GM18517 (cell line): ENCODE results near the gene MSMP.

ENCODE experiments used
- ATAC-seq: cut with Tn5 transposase; IDR thresholded peaks from one replicate; pipeline ENCODE4 v1.9.1; 2021; ENCODE audit warnings: mild to moderate bottlenecking, moderate library complexity; ENCODE audit not compliant: unreplicated experiment

MSMP gene

DNA sequence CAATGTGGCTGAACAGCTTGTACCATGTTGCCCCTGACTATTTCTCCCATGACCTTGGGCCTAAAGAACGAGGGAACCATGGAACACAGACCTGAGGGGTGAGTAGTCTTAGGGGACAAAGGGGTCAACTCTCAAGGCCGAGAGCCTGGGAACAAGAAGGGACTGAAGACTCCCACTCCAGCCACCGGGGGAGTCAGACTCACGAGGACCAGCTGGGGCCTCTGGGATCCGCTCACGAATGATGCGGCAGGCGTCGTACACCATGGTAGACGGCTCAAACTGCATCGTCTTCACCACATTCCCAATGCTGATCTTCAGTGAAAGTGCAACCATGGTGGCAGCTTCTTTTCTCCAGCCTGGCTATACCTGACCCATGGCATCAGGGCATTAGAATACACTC, 28.7 kb downstream of the MSMP start:
- no peak for ATAC-seq

DNA sequence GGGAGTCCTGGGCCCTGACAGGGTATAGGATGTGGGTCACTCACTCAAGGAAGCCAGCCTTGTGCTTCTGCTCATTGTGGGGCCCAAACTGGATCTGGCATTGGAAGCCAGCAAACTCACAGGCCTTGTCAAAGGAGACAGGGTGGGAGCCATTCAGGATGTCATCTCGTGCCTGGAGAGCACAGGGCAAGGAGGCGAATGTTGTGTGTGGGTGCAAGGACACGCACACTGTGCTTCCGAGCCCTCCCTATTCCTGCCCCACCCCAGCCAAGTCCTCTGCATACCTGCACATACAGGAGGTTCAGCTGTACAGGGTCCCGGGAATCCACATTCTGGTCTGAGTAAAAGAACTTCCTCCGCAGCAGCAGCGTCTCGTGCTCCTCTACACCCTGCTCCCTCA, 30.2 kb downstream of the MSMP start:
- no peak for ATAC-seq

DNA sequence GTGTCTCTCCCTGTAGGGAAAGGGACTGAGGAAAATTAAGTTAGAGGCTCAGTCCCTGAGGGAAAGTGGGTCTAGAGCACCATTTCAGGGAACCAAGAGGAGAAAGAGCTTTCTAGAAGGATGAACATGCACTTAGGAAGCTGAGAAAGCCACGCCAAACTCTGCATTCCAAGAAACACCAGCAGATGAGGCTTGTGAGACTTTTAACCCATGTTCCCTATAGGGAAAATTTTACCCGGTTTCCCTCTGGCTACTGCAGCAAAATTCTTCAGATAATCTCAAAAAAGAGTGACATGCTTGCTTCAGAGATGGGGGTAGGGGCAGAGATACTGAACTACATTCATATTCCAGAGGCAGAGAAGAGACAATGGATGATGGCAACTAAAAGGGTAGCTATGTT, 30.6 kb downstream of the MSMP start:
- no peak for ATAC-seq

DNA sequence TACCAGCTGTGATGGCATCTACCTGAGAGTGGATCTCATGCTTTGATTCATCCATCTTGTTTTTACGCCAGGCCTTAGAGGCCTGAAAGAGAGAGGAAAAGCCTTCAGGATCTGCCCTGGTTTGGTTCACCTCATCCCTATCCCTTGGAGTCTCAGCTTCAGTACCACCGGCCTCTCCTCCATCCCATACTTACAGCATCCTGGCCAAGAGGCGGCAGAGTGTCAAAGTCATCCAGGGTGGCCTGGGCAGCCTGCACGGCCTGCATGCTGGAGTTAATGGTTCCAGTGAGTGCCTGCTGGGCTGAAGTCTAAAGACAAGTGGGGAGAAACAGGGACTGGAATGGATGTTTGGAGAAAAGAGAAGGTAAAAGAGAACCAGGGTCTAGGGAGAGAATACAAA, 34.5 kb downstream of the MSMP start:
- ATAC-seq, result no peak

DNA sequence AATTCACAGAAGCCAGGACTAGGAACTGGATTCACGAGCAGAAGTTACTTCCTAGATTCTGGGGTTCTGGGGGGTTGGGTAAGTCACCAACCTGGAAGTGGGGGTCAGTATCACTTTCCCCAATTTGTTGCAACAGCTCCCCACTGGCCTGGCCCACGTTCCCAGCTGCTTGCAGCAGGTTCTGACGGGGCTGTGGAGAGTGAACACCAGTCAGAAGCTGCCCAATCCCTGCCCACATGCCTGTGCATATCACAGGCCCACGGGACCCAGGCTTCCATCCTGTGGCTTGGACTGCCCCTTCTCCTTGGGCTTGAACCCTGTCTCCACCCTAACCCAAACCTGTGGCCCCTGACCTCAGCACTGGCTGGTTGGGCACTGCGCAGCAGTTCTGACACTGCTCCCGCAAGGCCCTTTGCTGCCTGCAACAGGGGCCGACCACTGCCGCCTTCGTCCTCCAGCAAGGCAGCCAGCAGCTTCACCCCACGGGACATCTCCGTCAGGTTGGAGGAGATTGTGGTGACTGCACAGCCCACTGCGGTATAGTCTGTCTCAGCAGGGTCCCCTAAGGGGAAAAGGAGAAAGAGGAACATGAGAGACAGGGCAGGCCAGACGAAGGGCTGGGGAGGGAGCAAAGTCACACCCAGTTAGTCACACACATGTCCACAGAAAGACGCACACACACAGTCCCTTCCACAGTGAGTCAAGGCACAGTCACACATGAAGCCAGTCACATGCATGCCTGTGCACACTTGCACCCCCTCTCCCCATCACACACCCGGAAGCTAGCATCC, 35.2 kb downstream of the MSMP start:
- no peak for ATAC-seq

DNA sequence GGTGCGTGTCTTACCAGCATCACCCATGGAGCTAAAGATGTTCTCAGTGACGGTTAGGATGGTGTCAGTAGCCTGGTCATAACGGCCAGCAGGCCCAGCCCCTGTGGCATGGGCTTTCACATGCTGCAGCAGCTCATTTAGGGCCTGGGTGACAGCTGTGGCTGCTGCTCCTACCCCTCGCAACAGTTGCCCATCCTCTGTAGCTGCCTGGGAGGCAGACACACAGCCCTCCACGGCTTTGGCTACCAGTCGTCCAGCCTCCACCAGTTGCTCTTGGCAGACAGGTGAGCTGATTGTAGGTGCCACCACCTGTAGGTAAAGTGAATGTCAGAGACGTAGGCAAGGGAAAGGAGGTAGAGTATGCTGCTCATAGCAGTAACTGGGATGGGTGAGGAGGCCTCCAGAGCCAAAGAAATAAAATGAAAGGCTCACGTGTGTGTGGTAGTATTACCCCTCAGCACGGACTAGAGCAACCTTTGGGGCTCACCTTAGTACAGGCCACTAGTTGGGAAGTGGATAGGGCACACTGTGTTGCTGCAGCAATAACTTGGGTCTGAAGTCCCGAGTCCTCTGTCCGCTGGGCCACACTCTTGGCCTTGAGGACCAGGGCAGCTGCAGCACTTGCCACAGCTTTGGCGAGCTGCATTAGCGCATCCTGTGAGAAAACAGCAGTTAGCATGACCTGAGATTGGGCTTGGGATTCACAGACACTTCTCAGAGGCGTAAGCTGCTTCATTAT, 36.8 kb downstream of the MSMP start:
- ATAC-seq, result no peak

DNA sequence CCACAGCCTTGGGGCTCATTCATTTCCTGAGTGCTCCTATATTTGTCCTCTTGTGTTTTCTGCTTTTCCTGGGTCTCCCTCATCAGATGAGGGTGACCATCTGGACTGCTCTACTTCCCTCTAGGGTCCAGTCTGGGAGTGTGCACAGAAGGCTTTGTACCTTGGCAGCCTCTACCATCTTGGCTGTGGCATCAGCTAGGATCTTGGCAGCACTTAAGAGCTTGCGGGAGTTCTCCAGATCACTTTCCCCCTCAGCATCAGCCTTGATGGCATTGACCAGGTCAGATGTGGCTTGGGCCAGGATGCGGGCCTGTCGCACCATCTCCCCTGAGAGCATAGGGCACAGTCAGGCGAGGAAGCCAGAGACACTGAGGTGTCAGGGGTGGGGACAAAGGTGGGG, 37.8 kb downstream of the MSMP start:
- ATAC-seq, result no peak

DNA sequence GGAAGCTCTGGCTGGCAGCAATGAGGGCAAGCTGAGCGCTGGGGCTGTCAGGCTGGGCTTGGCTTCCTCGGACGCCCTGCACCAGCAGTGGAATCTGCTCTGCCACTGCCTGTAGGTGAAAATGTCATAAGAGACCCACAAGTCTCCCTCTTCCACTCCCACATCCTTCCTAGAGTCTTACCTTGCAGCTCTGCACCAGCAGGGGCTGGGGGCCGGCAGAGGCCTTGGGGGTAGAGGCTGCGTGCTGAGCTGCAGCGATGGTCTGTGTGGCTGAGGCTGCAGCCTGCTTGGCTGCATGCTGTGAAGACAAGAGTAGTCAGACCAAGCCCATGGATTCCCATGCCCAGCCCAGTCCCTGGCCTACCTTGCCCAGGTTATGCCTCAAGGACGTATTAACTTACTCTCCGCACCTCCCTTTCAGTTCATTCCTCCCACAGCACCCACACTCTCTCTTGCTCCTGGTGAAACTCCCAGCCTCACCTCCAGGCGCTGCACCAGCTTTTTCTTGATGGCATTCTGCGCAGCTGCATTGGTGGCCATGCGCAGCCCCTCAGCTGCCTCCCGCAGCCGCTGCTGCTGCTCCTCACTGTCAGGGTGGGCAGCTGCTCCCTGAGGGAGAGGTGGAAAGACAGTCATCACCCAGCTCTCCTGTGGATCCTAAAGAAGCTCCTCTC, 39.4 kb downstream of the MSMP start:
- no peak for ATAC-seq

DNA sequence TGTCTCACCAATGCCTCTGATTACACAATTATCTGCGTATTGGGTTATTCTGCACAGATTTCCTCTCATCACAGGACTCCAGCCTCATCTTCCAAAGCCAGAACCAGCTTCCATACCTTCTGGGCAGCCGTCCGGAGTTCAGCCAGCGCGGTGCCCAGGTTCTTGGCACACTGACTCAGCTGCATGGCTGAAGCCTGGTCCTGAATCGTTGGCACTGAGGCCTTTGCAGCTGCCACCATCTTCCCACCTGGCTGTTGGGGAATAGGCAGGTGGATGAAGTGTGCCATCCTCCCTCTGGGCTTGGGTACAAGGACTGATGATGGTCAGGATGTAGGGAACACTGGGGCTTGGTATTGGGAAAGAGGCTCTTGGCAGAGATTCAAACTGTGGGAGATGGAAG, 40.0 kb downstream of the MSMP start:
- no peak for ATAC-seq

DNA sequence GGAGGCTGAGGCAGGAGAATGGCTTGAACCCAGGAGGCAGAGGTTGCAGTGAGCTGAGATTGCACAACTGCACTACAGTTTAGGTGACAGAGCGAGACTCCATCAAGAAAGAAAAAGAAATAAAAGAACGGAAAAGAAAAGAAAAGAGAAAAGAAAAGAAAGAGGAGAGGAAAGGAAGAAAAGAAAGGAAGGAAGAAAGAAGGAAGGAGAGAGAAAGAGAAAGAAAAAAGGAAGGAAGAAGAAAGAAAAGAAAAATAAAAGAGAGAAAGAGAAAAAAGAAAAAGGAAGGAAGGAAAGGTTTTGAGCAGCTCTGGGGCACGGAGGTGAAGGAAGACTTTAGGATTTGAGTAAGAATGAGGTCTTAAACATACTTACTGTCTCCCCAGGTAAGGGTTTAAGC, 40.5 kb downstream of the MSMP start:
- no peak for ATAC-seq

DNA sequence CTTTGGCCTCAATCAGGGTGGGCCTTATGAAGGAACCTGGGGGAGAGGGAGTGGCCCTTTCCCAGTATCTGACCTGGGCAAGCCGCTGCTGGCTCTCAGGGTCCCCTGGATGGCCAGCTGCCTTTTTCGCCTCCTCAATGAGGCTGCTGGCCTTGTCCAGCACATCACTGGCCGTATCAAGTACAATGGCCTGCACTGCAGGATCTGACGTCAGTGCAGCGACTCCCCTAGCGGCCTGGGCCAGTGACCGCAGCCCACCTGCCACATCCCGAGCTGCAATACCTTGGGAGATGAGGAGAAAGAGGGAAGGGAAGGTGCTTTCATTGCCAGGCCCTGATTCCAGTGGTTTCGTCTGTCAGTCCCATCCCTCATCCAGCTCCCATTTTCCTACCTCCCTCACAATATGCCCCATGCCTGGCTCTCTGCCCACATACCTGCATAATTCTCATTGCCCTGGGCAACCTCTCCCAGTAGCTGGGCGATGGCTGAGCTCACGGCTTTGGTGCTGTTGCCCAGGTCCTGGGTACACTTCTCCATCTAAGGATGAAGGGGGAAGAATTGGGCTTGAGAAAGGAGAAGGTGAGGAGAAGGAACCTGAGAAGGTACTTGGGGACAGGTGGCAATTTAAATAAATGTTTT, 41.2 kb downstream of the MSMP start:
- no peak for ATAC-seq

DNA sequence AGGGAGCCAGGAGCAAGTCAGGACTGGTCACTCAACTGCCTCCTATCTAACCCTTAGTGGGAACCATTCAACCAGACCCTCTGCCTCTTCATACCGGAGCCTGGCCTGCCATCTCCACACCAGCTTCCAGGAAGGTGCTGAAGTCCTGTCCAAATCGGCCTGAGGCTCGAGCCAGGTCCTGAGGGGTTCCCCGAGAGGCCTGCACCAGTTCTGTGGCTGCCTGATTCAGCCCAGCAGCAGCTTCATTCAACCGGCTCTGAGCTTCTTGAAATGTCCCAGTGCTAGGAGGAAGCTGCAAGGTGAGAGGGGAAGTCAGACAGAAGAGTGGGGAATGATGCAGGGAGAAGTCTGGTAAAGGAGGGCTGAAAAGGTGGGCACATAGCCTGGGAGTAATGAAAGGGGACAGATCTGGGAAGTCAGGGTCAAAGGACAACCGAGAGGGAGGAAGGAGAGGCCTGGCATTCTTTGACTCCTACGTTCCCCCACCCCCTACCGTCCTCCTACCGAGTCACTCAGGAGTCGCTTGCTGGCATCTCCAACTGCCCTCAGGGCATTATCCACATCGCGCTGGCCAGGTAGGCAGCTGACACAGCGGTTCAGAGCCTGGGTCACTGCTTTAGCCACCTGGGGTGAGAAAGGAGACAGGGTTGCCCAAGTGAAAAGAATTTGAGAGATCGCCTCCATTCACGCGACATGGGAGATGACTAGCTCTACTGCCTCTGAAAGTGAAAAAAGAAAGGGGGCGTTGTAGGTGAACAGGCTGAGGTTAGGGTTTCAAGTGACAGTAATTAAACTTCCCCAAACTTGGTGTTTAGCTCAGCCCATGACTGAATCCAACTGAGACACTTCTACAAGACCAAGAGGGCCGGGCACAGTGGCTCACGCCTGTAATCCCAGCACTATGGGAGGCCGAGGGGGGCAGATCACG, 42.3 kb downstream of the MSMP start:
- ATAC-seq, result no peak

DNA sequence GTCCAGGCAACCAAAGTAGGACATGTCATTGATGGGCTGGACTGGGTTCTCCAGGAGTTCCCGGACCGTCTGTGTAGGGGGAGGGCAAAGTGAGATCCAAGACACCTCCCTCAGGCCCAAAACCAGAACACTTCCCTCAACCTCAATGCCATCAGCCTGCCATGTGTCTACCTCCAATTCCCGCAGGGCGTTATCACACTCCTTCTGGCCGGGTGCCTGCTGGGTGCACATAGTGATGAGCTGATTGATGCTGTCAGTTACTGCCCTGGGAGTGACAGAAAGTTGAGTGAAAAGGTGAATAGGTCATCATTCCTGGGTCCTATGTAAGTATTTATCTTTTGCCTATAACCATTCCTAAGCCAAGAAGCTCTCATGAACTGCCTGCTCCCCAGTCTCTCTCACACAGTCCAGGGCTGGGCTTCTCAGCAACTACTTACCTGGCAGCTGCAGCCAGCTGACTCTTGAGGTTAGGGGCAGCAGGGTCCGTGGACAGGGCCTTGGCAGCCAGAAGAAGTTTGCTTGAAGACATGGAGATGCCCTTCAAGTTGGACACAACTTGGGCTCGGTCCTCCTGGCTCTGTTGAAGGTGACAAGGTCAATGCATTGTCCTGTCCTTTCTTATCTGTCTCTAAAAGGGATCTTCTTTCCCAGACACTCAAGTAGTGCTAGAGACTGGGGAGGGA, 43.1 kb downstream of the MSMP start:
- no peak for ATAC-seq

DNA sequence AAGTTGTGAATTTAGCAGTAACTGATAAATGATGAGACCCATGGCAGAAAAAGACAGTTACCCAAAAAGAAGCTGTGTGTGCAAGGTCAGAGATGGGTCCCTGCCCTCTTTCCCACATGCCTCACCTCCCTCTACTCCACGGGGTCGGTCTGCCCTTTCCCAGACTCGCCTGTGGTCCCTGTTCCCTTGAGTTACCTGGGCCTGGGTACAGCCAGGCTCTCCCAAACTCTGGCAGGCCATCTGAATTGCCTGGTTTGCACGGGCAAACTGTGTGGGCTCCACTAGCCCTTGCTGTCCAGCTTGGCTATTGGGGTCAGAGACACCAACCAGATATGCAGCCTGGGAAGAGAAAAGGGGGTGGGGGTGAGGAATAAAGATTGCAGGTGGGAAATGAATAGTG, 45.9 kb downstream of the MSMP start:
- ATAC-seq, result no peak

DNA sequence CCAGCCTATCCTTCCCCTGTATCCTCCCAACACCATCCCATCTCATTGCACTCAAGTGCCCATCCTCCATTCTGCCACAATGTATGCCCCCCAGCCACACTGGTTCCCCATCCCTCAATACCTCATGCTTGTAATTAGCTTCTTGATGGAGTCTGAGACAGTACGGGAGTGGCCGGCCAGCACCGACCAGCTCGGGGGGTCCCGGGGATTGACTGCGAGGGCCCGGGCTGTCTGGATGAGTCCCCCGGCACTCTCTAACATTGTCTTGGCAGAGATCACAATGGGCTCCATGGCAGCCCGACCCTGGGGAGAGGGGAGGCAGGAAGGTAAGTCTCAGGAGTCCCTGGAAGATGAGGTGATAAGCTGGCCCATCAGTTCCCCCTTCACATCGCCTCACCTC, 47.1 kb downstream of the MSMP start:
- ATAC-seq, result no peak

DNA sequence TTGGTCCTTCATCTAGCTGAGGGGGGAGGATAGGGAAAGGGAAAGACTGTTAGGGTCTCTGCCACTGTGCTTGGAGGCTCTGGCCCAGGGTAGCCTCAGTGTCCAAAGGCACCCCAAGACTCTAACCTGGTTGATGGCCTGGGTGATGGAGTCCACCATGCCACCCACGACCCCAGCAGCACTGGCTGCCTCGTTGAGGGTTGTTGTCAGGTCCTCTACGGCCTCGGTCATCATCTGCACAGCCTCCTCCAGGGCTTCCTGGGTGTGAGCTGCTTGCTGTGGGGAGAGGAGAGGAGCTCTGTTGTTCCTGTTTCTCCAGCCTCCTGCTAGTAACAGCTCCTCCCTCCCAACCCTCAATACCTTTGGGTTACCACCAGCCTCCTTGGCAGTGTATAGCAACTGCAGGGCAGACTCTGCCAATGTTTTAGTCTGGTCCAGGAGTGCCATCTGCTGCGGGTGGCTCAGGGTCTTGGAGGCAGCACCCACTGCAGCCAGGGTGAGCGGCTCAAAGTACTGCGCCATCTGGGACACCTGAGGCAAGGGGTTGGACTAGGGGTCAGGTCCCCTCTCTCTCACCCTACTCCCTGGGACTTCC, 48.1 kb downstream of the MSMP start:
- ATAC-seq, result no peak

DNA sequence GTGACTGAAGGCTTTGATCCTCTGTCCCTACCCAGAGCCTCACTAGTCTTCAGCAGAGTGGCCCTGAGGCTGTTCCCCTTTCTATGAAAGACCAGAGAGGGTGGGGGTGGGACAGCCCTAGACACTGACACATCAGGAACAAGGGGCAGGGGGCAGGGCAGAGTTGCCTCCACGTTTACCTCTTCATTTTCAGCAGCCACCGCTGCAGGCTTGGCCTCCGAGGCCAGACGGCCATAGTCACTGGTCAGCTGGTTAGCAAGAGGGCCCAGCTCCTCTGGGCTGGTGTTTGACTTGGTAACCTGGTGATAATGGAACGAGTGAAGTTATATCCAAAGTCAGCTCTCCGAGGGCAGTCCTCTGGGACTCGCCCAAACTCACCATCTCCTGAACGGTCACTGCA, 48.7 kb downstream of the MSMP start:
- no peak for ATAC-seq

DNA sequence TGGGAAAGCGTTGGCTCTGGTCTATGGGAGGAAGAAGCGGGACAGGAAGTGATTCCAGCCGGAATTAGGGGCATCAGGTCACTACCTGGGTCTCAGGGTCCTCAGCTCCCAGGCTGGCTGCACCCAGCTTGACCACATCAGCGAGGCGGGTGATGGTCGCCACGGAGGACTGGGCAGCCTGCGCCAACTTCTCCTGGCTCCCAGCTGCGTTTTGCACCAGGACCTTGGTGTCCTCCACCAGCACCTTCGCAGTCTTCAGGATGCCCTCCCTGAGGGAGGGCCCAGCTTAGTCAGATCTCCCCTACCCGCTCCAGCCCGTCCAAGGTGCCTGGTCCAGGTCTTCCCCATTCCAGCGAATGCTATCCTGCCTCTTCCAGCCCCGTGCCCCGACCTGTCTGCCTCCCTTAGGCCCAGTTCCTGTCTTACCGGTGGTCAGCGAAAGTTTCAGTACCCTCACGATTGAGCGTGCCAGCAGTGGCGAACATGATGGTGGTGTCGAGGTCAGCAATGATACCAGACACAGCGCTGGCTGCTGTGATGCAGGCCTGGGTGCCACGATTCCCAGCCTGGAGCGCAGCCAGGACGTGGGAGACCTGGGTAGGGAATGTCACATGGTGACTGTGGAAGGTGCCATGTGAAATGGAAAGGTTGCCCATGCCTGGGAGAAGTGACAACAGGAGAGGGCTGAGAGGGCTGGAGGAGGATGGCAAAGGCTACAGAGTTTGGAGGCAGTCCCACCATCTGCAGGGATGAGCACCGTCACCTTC, 50.0 kb downstream of the MSMP start:
- no peak for ATAC-seq
